Amygdala (tissue), 56 donors: Measurements from ENCODE around the gene SLC13A1.

Experiments
- DNase-seq, 56 donors: peaks; one replicate each; lab custom pipeline; 2025; lab: John Stamatoyannopoulos, UW

Gene SLC13A1

DNA sequence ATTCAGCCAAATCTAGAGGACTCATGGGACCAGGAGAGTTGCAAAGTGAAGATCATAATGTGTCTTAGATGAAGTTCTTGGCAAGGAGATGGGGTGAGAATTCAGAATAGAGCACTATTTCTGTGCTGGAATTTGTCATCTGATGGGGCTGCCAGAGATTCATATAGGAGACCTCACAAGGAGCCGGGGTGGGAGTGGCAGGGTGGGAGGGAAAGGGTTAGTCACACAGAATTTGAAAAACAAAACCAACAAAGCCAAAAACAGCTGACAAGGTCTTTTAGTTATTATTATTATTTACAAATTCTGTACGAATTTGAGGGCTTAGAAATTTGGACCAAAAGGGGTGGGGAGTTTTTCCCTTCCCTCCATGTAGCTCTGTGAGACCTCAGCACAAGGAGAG, 1.7 kb downstream of the SLC13A1 start:
- no peak for DNase-seq

DNA sequence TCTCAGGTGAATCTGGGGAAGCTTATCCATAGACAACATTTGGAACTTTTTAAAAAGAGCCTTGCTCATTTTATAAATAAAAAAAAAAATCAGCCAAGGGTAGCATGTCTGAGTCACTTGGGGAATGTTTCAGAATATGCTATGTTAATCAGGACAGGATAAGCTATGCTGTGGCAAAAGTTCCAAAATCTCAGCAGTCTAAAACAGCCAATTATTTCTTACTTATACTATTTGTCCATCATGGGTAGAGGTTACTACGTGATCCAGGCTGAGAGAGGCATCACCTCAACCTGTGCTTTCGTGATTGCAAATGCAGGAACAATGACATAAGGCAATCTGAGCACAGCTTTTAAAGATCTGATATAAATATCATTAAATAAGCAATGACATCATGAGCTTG, 6.5 kb downstream of the SLC13A1 start:
- DNase-seq, result no peak

DNA sequence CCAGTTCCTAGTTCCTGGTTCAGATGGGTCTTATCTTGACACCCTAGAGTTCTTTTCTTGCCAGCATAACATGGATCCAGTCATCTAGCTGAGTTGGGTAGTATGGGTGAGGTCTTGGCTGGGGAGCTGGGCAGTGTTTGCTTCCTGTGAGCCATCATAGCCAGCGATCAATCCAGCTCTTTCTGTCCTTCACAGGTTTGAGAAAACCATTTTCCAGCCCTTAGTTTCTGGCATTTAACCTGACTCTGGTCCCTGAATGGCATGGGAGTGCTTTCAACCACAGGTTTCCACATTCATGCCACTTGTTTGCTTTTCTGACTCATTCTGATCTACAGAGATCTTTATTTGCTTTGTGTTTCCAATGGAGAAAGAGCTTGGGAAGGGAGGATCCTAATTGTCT, 8.6 kb downstream of the SLC13A1 start:
- DNase-seq, result no peak

DNA sequence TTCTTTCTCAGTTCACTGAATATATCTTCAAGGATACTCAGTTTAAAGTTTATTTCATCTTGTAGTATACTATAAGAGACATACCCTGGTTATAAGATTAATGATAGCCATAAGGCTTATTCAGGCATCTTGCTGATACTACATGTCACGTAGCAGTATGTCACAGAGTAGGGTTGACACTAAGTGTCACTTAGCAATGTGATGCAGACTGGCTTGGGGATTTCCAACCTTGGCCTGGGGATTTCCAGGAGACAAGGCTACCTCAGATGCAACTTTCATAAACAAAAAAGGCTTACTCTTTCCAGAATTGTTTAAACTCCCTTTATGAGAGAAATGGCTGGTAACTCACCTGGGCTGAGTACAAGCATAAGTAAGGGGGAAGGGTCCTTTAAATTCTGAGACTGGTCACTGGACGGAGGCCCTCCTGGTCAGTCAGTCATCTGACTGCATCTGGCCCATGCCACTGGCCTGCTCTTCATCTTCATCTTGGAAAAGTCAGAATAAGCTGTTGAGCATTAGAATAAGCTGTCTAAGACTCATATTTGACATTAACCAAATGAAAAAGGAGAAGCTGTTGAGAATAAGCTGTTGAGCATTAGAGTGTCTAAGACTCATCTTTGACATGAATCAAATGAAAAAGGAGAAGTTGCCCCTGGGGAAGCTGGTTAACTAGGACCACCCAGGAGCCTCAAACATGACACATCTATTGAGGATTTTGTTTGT, 9.5 kb downstream of the SLC13A1 start:
- no peak for DNase-seq

DNA sequence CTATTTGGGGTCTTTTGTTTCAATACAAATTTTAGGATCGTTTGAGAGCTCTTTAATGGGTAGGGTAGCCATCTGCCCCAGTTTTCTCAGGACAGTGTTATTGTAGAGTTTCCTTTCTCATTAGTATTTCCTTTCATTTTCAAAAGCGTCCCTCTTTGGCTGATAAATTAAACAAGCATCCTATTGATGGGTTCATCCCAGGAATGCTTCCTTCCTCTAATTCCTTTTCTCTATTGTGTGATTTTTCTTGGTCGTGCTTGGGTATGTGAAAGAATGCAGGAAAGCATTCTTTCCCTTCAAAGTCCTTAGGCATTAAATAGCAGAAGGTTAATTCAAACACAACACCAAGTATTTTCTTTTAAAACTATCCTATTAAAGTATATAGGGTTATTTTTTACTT, 14.0 kb downstream of the SLC13A1 start:
- no peak for DNase-seq

DNA sequence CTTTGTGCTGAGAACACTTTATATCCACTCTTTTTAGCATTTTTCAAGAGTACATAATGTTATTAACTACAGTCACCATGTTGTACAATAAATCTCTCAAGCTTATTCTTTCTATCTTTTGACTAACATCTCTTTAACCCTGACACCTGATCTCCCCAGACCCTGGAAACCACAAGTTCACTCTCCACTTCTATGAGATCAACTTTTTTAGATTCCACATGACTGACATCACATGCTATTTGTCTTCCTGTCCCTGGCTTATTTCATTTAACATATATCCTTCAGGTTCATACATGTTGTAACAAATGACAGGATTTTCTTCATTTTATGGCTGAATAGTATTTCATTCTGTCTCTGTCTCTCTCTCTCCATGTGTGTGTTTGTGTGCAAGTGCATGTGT, 15.5 kb downstream of the SLC13A1 start:
- no peak for DNase-seq

DNA sequence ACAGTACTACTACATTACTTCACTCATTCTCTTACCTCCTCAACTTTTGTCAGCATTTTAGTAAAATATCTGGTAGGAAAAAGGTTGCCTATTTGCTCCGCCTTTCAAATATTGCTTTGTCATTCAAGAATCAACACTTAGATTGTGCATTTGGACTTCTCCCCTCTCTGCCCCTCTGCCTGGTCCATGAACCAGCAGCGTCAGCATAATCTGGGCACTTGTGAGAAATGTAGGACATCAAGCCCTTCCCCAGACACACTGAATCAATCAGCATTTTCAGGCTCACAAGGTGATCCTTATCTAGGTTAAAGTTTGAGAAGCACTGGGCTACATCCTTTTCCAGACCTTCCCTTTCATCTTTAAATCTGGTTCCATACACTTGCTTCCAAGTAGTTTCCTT, 16.3 kb downstream of the SLC13A1 start:
- DNase-seq, result no peak

DNA sequence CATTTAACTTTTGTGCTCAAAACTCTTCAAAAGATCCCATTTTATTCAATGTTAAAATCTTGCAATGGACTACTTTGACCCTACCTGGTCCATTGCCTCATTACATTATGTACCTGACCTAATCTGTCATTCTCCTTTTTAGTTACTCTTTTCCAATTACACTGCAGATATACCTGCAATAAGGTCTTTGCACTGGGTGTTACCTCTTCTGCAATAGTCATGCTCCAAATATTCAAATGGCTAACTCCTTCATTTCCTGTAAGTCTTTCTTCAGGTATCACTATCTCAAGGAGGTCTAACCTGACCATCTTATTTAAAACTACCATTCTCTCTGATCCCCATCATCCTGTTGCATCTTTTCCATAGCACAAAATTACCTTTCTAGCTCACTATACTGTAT, 22.3 kb downstream of the SLC13A1 start:
- no peak for DNase-seq

DNA sequence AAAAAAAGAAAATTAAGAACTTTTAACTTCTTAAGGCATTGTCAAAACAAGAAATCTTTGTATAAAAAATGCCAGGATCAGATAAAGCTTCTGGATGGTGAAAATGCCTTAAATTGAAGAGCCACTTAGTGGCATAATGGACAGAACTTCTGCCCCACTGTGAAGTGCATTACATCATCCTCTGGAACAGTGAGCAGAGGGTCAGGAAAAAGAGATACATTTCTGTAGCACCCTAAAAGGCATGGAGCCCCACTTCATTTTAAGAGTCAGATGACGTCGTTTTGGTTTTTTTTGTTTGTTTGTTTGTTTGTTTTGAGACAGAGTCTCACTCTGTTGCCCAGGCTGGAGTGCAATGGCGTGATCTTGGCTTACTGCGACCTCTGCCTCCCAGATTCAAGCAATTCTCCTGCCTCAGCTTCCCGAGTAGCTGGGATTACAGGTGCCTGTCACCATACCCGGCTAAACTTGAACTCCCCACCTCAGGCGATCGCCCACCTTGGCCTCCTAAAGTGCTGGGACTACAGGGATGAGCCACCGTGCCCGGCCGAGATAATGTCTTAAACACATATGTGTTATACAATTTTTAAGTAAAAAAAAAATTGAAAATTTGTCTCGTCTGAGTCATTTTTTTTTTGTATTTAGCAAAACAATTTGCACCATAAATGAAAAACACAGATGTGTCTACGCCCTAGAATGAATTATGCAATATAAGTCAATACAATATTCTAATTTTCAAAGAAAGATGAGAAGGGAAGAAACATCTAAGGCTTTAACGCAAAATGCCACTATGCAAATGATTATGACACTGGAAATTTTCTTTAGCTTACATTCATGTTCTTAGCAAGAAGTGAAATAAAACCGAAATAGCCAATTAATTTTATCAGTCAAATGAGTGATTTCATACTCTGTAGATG, 29.2 kb downstream of the SLC13A1 start:
- DNase-seq, result no peak

DNA sequence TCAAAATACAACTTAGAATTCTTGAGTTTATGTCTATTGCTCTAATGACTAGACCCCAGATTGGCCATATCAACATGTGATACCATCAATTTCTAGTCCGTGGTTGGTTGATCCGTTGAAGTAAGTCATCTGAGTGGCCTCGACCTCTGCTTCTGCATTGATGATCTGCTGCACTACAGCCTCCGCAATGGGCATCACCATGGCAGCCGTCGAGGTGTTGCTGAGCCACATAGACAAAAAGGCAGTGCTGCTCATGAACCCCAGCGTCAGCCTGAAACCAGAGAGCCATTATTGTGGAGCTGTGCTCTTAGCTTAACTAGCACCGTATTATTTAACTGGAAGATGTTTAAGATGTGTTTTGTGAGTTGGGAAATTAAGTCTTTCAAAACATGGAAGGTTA, 30.7 kb downstream of the SLC13A1 start:
- DNase-seq, result no peak

DNA sequence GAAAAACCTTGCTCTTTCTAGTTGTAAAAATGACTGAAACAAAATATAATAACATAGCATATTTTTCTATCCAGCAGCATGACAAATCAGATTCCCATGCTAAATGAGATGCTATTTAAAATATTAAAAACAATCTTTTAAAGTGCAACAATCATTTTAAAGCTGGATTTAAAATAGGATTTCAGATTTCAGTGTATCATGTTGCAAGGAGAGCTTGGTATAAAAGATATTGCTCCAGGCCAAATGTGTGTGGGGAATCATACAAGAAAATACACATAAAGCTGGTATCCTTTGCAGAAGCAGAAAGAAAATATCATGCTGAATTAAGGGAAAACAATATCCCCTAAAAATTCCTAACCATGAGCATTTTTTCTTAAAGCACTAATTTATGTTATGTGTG, 42.2 kb downstream of the SLC13A1 start:
- no peak for DNase-seq

DNA sequence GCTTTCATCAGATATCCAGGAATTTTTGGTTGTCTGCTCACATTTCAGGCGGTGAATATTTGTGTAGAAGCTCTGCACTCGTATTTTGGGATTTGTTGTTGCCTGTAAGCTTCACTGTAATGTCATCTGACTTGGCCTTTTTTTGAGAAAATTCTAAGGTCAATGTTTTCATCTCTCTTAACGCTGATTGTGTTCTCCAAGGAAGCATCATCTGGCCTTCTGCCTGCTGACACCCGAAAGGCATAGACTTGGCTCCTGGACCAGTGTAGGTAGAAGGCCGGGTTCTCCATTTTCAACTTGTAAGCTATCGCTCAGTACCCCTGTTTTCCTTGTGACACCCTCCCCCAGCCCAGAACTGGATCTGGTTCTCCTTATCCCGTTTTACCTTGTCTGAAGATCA, 44.2 kb downstream of the SLC13A1 start:
- DNase-seq, result no peak

DNA sequence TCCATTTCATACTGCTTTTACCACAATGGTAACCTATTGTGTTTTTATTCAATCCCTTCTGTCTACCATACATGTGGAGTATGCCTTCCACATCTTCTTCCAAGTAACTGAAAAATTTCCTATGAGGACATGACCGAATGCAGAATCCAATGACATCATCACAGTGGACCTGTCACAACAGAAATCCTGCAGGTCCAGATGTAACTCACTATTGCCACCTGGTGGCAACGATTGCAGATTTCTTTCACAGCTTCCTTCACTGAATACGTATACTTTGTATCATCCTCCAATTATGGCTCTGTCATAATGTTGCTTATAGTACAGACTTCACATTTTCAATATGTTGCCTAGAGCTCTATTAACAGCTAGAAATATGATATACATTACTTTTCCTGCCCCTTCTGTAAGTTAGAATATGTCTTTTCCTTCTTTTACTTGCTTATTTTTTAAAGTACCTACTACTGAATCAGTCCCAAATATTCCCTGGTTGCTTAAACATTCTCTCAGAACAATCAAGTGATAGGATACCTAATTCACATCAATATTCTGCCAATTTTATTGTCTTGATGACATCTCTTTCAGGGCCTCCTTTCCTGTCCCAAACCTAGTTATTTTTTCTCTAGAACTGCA, 45.4 kb downstream of the SLC13A1 start:
- peak in 45 of 56 donors; percentile 1 to 84 (median 30) for DNase-seq

DNA sequence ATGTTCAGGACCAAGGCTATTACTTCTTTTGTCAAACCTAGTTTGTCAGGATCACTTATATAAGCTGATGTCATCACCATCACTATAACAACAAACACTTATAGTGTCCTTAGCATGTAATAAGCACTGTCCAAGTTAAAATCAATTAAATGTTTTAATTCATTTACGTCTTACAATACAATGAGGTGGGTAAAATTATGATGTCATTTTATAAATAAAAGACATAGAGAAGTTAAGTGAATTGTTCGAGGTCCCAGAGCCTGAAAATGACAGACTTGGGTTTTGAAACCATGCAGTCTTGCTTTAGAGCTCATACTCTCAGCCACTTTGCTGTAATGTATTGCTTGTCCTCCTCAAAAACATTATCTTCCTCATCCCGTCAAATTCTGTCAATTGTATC, 48.3 kb downstream of the SLC13A1 start:
- no peak for DNase-seq

DNA sequence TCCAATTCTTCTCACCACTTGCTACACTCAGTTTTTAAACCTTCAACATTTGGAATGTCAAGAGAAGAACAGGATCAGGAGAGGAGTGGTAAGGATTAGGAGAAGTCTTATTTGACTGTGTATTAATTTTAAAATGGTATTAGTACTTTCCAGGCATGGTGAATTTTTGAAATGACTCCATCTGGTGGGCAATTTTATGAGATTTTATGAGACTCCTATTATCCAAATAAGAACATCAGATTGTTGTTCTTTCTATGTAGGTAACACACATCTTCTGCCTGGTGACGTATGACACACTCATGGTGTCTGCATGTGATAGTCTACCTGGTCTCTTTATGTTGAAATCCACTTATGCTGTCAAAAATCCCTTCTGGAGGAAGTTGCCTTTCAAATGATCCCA, 51.0 kb downstream of the SLC13A1 start:
- no peak for DNase-seq

DNA sequence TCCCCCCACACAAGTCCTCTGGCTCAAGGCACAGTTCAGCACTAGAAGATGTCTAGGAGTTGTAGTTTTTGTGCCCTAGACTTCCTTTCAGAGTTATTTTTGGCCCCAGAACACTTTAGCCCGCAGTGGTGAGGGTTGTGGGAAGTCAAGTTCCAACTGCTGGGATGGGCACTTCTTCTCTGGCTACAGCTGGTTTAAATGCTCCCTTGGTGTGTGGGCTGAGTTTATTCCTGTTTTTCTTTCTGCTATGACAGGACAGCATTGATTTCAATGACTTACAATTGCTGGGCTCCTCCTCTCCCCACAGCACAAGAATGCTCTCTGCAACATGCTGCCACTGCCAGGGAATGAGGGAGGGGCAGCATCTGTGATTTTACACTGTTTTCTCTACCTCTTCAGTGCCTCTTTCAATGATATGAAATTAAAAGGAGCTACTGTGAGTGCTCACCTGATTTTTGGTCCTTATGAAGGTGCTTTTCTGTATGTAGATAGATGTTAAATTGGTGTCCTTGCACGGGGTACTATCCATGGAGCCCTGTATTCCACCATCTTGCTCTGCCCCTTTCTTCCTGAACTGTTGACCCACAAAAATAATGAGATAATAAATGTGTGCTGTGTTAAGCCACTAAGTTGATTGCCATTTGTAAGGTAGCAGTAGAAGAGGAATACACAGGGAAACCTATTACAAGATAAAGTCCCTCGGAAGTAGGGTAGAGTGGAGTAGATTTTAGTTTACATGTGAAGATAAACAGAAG, 56.3 kb downstream of the SLC13A1 start:
- no peak for DNase-seq

DNA sequence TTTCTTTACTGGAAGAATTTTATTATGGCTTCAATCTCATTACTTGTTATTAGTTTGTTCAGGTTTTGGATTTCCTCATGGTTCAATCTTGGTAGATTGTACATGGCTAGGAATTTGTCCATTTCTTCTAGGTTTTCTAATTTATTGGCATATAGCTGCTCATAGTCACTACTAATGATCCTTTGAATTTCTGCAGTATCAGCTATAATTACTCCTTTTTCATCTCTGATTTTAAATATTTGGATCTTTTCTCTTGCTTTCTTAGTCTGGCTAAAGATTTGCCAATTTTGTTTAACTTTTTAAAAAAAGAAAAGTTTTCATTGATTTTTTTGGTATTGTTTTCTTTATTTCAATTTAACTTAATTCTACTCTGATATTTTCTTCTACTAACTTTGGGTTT, 59.2 kb downstream of the SLC13A1 start:
- no peak for DNase-seq

DNA sequence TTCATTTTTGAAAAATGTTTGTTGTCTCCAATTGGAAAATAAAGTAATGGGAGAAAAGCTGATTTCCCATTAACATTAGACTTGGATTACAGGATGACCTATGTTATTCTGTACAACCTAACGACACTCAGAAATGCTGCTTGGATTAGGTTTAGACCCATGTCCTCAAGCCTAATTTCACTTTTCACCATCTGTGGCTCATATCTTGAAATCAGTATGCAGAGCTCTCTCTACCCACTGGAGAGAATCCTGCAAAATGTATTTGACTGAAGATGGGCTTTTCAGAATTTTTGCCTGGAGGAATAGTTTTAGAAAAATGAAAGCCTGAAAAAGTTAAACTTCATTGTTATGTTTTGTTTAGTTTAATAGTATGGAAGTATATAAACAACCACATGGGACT, 63.8 kb downstream of the SLC13A1 start:
- DNase-seq, result no peak

DNA sequence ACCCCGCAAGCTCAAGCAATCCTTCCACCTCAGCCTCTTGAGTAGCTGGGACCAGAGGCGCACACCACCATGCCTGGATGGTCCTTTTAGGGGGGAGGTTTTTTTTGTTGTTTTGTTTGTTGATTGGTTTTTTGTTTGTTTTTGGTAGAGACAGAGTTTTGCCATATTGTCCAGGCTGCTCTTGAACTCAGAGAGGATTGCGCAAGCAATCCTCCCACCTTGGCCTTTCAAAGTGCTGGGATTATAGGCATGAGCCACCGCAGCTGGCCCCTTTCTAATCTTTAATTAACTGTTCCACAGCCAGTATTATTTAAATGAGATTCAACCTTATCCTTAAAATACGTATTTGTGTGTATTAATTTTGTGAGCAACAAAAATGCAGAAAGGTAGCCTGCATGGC, 65.8 kb downstream of the SLC13A1 start:
- DNase-seq, result no peak

DNA sequence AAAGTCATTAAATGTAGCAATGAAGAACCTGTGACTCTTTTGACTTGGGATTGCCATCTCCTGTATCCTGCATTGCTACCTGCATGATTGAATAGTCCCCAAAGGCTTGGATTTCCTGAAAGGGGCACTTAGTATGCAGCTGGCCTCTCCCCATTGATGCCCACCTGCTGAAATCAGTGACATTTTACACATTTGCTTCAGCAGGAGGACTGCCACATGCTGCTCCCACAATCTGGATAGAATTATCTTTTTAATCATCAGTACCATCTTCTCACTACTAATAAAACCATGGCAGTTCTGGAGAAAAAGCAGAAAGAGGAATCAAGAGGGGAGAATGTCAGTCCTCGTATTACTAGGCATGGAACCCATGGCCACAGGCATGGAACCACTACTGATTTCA, 67.8 kb downstream of the SLC13A1 start:
- no peak for DNase-seq

DNA sequence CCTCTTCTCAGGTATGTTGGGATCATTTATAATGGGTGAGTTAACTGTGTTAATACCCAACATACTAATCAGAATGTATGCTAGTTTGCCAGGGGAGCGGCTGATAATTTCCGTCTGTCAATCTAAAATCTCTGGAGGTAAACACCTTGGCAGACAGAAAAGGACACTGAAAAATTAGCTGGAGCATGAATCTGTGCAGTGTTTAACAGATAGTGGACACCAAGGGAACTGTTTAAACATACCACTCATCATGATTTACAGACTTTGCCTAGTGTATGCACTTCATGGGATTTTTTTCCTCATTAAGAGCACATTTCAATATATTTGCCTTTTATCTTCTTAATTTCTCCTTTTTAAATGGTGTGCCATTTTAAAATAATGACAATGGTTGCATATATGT, 68.2 kb downstream of the SLC13A1 start:
- no peak for DNase-seq
